UCSD-AML1 (cell line): ENCODE data around the gene HECTD1.
"Not testable (repeated sequence)": the region's sequence is repeated elsewhere in the genome, so short reads cannot be mapped to it uniquely, and the experiment has no call there.

Experiments used
- DNase-seq: peaks from one replicate; lab custom pipeline; 2025; ENCODE audit not compliant: unreplicated experiment; lab: John Stamatoyannopoulos, UW

Gene HECTD1

DNA sequence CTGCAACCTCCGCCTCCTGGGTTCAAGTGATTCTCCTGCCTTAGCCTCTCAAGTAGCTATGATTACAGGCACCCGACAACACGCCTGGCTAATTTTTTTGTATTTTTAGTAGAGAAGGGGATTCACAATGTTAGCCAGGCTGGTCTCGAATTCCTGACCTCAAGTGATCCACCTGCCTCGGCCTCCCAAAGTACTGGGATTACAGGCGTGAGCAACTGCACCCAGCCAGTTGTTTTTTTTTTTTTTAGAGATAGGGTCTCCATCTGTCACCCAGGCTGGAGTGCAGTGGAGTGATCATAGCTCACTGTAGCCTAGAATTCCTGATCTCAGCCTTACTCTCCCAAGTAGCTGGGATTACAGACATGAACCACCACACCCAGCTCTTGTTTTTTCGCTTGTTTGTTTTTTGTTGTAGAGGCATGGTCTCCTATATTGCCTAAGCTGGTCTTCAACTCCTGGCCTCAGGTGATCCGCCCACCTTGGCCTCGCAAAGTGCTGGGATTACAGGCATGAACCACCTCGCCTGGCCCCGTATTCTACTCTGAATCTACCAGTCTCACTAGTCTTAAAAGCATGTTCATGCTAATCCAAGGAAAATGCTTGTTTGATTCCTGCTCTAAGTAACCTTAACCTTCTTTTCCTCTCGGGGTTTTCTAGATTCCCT lies 149.8 kb downstream of the HECTD1 start:
- DNase-seq: no peak

DNA sequence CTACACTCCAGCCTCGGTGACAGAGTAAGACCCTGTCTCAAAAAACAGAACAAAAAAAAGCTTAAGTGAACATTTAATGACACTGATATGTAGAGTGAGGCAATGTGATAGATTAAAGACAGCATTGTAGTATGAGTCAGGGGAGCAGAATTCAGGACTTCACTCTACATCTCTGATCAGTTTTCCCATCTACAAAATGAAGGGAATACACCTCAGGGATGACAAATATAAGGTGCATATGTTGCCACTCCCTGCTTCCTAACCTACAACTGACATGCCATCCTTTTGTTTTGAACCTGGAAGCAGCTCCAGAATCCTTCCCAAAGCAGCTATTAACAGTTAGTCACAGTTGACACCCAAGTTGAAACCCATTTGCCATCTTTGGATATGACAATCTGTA lies 150.6 kb downstream of the HECTD1 start:
- no peak for DNase-seq

DNA sequence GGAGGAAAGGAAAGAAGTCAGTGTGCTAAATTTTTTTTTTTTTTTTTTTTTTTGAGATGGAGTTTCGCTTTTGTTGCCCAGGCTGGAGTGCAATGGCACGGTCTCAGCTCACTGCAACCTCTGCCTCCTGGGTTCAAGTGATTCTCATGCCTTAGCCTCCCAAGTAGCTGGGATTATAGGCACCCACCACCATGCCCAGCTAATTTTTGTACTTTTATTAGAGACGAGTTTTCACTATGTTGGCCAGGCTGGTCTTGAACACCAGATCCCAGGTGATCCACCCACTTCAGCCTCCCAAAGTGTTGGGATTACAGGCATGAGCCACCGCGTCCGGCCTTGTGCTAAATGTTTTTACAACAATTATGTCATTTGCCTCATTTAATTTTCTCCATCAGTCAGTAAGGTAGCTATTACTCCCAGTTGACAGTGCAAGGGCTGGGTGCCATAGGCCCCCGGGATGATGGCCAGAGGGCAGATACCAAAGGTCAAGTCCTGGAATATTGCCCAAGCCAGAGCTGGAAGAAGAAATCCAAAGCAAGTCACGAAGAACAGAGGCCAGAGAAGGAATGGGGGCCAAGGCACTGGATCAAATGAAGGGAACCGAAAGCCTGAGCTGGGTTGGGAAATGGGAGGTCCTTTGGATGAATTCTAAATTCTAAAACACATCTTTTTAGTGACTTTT lies 154.5 kb downstream of the HECTD1 start:
- not testable (repeated sequence) for DNase-seq

DNA sequence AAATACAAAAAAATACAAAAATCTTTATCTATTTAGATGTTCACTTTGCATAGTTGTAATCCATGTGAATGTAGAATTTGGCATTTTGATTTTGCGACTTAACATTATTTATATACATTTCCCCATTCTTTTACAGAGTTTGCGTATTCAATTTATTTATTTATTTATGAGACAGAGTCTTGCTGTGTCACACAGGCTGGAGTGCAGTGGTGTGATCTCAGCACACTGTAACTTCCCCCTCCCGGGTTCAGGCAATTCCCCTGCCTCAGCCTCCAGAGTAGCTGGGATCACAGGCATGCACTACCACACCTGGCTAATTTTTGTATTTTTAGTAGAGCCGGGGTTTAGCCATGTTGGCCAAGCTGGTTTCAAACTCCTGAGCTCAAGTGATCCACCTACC lies 156.1 kb downstream of the HECTD1 start:
- DNase-seq: no peak

DNA sequence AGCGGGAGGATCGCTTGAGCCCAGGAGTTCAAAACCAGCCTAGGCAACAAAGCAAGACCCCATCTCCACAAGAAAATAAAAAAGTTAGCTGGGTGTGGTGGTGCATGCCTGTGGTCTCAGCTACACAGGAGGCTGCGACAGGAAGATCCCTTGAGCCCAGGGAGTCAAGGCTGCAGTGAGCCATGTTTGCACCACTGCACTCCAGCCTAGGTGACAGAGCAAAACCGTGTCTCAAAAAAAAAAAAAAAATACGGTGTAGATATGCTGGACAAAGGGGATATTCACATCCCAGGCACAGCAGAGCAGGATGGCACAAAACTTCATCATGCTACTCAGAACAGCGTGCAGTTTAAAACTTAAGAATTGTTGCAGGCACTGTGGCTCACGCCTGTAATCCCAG lies 156.6 kb downstream of the HECTD1 start:
- DNase-seq: no peak
